GM19023 (cell line): Measurements from ENCODE around the gene PRDM5.
"Not testable (repeated sequence)": the region's sequence is repeated elsewhere in the genome, so short reads cannot be mapped to it uniquely, and the experiment has no call there.

Experiments
- ATAC-seq: cut with Tn5 transposase; IDR thresholded peaks from one replicate; pipeline ENCODE4 v1.9.1; 2021; ENCODE audit warnings: mild to moderate bottlenecking, moderate library complexity; ENCODE audit not compliant: unreplicated experiment

Gene PRDM5

DNA sequence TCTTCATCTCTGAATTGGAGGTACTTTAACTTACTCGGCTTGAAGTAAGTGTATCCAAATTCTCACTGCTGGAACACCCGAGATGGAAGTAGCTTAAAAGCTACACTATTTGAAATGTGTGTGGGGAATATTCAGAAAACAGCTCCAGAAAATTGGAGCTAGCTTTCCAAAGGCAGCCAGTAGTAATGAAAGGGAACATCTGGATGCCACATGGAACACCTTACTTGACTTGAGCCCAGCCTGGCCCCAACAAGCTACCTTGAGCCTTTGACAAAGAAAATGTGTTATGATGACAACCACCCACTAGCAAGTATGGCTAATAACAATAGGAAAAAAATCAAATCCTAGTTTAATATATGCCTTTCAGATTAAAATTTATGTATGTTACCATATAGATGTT lies 161.5 kb downstream of the PRDM5 start:
- ATAC-seq = no peak

DNA sequence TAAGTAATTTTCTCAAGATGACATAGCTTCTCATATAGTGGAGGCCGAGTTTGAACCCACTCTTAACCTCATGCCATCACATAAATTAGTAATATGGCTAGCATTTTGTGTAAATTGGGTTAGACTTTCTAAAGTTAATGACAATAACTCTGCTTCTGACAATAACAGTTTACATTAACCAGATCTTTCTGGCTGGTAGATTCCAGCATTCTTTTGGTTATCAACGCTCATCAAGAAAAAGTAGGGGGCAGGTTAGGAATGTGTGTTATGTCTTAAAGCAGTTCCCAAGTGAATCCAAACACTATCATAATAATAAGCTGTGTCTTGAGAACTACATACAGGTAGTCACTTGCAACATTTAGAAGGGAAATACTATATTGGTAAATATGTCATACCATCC lies 162.5 kb downstream of the PRDM5 start:
- no peak for ATAC-seq

DNA sequence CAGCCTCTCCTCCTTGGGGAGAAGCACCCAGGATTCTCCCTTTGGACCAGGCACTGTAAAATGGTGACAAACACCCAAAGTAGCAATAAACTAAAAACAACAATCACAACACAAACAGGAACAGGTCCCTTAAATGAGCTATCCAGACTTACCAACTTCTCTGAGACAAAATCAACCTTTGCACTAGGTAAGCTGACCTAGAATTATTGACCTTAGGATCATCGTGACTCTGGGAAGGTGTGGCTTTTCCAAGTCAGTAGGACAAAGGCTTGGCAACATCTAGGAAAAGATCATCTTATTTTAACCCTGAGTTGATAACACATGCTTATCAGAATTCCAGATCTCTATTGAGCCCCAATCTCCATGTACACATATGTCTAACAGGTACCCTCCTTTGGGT lies 166.7 kb downstream of the PRDM5 start:
- no peak for ATAC-seq

DNA sequence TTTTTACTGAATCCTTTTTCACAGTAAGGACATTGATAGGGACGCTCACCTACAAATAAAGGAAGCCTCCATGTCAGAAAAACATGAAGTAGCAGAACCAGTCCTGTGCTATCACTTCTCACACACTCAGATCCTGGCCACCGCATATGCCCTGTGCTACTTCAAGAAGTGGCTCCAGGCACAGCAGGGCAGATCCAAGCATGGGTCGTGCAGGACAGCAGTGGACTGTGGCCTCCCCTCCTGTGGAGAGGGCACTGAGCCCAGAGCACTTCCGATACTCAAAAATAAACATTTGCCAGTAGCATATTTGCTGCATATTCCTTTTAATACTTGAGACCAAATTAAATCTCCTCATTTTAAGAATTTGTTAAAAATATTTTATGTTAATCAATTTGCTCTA lies 167.9 kb downstream of the PRDM5 start:
- ATAC-seq = no peak

DNA sequence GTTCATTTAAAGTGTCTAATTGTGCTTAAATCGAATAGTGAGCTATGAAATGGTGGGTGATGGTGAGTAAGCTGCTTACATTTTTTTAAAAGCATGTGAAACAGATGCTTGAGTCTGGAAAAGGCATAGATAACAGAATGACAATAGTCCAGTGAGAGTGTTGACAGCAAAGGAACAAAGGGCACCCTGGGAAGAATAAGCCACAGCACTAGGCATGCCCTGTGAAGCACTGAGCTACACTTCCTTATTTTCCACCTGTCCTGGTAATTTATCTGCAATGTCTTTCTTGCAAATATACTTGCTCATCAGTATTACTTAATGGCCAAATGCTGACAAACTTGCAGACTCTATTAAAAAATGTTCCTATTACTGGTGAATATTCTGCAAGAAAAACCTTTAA lies 168.7 kb downstream of the PRDM5 start:
- ATAC-seq = no peak

DNA sequence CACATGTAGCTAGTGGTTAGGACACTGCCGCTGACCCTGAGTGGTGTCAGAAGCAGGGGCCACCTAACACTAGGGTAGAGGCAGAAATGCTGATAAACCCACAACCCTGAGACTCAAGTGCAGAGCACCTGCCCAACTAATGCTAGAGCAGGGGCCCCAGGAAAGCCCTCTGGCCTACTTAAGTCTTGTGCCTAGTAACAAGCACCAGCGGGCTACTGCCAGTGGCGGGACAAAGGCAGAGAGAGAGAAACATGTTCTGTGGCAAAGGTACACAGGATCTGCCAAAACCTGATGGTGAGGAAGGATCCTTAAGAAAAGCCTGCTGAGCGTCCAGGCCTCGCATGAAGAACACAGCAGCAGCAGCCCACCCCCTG lies 172.4 kb downstream of the PRDM5 start:
- ATAC-seq = no peak

DNA sequence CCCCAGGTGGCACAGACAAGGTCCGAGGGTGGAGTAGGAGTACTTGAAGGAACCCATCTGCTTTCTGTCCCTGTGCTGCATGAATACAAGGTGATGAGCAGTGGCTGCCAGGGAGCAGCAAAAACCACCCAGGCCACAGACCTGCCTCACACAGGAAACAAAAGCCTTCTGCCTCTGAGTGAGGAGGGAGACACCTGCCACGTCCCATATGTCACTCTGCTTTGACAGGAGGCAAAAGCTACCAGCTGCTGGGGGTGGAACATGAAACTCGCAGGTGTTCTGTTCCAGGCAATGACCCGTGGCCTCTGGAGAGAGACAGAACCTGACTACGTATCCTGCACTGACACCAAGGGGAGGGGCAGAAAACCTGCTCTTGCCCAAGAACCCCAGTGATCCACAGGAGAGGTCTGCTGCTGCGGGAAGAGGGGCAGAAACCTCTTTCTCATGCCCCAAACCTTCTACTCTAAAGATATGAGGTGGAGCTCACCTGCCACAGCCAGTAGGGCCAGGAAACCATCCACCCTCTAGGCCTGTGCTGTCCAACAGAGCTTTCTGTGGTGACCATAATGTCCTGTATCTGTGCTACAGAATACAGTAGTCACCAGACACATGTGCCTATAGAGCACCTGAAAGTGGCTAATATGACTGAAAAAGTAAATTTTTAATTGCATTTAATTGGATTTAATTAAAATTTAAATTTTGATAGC lies 172.9 kb downstream of the PRDM5 start:
- peak; percentile 97 for ATAC-seq

DNA sequence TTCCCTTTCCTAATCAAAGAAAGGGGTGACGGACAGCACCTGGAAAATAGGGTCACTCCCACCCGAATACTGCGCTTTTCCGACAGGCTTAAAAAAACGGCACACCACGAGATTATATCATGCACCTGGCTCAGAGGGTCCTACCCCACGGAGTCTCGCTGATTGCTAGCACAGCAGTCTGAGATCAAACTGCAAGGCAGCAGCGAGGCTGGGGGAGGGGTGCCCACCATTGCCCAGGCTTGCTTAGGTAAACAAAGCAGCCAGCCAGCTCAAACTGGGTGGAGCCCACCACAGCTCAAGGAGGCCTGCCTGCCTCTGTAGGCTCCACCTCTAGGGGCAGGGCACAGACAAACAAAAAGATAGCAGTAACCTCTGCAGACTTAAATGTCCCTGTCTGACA lies 180.9 kb downstream of the PRDM5 start:
- ATAC-seq = not testable (repeated sequence)

DNA sequence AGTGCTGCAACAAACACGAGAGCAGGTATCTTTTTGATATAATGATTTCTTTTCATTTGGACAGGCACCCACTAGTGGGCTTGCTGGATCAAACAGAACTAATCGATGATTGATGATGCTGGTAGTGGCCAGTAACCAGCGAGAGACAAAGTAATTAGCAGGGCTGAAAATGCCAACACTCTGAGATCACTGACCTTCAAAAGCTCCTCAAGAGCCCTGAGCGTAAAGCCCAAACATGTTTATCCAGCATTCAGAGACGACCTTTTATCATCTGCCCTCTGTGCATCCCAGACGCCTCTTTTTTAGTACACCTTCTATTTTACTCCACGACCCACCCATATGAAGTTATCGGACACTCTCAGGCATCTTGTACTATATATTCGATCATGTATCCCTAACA lies 186.2 kb downstream of the PRDM5 start:
- ATAC-seq = no peak

DNA sequence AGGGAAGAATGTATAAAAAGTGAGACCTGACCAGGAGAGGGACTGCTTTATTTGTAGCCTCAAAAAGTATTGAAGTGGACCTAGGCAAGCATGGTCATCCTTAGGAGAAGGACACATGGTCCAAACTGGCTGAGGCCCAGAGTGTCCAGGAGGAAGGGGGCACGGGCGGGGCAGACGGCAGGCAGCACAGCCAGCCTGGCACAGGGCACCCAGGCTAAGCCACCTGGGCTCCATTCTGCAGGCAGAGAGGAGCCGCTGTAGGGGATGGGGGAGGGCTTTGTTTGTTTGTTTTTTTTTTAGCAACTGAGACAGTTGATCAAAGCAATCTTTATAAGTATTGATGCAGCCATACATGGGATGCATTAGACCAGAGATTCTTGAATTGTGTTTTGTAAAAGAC lies 188.6 kb downstream of the PRDM5 start:
- no peak for ATAC-seq

DNA sequence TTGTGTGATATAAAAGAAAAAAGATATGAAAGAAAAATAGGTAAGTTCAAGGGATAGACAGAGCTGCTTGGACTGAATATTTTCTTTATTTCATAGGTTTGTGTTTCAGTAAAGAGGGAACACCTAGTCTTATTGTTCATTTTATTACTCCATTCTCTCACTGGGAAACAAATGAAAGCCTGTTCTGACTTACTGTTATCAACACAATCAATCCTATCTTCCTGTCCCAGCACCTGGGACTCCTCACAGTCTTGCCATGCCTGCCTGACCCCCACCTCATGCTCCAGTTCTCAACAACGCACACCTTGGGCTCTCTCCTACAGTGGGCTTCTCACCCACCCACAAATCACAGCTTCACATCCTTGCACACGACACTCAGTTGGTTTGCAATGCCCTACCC lies 189.5 kb downstream of the PRDM5 start:
- ATAC-seq = no peak

DNA sequence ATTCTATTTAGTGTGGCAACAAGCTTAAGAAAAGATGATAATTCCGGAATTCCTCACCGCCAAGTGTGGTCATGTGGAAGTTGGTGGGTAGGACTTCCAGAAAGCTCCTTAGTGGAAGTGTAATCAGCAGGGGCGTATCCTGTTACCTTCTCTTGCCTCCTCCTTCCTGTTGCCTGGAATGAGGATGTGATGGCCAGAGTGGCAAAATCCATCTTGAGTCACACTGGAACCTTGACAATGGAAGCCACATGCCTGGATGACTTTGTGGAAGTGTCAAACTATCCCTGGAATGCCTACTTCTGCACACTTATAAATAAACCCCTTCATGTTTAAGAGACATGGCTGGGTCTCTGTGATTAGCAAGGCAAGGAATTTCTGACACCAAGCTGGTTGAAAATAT lies 191.0 kb downstream of the PRDM5 start:
- ATAC-seq = no peak

DNA sequence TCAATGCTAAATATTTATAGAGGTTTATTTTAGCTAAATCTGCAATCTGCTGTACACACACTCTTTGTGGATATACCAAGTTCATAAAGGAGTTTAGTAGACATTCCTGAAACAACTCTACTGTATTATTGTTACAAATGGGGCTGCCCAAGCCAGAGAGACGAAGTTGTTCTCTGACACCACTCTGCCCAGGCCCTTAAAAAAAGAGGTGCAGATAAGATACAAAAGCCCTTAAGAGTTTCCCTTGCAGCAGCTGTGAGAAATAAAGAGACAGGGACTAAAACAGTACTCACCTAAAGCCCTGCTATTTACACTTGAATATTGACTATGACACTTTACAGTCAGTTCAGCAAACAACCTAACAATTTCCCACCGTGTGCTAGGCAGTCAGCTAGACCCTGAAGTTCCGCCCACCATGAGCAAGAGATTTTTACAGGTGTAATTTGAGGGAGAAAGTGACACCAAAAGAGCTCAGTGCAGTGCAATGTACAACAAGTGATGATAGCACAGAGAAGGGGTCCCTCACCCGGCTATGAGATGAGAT lies 191.7 kb downstream of the PRDM5 start:
- no peak for ATAC-seq

DNA sequence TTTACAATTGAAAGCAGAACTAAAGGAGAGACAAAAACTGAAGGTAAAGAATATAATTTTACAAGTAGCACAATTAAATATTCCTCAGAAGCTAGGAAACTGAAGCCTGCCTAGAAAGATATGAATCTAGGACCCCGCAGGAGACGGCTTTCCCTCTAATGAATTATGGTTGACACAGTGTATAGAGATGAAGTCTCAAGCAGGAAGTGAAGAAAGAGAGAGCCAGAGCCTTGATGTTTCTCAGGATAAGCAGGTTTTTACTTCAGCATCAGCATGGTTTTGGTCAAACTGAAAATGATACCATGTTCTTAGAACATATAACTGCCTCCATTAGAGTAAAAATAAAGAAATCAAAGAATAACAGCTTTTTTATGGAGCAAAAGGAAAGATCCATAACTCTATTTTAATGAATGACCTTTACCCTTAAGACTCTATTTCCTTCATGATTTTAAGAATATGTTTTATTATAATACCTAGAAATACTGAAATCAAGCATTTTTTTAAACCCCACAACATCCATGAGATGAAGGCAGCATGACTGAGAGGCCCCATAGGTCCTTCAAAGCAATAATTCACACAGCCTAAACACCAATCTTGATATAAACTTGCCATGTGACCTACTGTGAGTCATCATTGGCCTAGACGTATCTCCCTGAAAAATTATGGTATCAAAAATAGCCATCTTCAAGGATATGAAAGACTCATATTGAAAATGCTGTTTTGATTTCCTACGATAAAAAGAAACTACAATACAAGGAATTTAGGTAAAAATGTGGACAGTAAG lies 193.4 kb downstream of the PRDM5 start:
- no peak for ATAC-seq

DNA sequence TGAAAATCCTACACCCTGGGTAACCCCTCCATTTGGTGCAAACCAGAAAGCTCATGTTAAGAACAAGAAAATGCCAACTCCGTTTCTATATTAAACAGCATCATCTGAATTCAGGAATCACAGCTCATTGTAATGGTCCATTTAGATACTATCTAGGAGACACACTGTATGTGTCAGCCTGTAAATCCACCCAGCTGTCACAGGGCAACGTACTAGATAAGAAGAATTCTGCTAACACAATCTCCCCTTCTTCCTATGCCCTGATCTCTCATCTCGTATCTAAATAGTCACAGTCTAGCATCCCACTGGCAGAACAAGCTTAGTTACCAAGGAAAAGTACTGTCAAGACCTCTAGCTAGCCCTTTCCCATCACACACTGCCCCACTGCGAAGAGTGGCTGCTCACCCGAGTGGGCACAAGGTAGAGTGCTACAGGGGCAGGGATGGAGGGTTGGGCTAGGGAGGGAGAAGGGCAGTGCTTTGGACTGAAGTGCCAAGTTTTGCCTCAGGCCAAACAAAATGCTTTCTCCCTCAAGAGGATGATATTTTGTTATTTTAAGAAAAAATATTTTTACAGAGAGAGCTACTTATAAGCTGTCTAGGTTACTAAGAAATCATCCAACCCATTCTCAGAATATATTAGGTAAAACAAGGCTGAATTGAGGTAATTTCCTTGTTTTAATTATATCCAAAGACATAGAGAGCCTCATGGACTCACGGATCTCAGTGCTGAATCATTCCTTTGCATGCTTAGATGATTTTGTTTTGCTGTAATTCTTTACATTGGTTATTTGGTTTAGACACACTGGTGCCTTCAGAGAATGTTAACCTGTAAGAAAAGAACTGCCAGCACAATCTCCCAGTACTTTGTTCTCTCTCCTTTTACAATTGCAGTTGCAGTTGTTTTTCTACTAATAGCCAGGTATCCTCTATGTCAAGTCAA lies 196.6 kb downstream of the PRDM5 start:
- no peak for ATAC-seq

DNA sequence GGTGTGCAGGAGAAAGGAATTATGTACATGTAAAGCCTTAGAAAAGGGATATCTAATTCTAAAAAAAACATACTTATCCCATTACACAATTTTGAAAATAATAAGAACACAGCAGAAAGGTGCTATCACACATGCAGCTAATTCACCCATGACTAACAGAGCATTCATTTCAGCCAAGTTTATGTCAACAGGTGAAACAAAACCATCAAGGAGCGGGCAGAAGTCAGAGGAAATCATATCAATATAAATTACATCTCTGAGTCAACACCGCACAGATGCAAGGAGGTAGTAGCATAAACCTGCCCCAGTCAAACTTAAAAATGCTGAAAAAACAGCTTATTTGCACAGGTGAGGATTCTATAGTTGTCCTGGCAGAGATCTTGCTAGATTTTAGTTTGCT lies 197.9 kb downstream of the PRDM5 start:
- no peak for ATAC-seq

DNA sequence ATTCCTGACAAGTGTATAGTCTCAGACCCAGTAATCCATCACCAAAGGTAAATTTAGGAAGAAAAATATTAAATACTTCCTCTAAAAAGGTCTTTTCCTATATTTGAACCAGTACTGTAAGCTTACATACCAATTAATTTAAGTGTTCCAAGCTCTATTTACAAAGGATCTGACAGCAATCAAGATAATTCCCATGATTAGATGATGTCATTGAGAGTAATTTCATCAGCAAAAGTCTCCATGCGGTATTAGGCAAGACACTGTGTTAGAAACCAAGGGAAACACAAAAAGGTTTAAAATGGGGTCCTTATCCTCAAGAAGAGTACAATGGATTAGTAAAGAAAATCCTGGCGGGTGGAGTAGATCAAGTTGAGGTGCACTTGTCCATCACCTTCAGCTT lies 198.5 kb downstream of the PRDM5 start:
- ATAC-seq = no peak

DNA sequence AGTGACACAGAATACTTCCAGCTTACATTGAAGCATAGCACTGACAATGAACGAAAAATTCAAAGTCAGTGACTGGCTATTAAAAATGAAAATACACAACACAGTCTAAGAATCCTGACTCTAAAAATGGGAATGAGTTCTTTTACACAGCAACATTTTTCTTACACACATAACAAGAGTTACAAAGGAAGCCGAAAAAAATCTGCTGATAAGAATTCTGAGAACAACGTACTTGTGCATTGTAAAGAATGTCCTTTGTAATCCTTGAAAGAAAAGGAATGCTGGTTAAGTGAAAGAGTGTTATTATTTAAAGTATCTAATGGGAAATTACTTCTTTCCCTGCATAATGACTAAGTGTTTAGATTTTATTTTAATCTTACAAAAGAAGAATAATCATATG lies 199.4 kb downstream of the PRDM5 start:
- no peak for ATAC-seq

DNA sequence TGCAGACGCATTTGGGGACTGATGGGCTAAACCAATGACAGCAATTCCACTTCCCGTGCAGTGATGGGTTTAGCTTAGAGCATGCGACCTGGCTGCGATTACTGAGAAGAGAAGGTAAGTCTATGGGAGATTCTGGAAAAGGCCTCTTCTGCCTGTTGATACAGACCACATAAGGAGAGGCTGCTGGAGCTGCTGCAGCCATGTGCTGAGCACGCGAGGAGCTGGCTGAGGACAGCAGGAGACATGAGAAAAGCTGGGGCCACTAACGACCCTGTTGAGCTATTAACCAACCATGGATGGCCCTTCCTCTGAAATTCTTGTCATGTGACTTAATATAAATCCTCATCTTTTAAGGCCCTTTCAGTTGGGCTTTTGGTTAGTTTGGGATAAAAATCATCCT lies 199.9 kb downstream of the PRDM5 start:
- ATAC-seq = no peak

DNA sequence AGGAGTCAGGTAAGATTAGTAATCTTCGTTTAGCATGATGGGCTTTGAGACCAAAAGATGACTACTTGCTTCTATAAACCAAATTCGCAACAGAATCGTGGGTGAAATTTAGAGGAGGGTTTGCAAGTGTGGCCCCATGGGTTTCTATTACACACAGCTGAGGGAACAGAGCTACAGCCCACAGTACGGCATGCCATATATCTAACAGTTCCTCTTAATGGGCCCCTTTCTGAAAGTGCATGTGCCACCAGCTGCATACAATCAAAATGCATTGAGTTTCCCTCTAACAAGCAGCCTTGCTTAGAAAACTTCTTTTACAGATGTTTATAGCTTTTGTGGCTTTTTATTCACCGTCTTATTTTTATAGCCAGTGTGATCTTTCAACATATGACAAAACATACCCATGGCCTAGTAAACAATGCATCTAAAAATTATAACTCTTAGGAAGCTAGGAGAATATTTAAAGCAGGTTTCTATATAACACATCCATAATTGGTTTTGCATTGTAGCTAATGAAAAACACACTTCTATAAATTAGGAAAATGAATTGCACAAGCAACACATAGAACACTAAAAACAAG lies 202.1 kb downstream of the PRDM5 start:
- ATAC-seq = no peak

DNA sequence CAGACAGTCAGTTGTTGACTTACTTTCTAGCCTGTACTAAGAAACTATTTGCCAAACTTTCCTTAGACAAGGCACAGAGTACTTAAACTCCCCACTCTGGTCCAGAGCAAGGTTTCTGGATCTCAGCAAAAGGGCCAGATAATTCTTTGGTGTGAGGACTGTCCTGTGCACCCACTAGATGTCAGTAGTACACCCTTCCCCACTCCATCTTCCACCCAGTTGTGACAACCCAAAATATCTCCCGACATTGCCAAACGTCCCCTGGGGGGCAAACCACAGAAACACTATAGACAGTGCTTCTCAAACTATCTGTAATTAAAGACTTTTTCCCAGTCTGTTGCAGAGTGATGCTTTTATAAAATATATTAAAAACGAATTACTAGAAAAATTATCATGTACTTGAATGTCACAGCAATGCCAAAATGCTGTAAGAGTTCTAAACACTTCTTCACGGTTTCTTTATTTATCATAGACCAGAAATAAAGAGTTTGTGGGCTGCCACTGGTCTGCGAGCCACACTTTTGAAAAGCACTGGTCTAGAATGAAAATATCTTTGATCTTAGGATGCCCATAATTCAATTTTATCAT lies 203.5 kb downstream of the PRDM5 start:
- ATAC-seq = no peak
